K562 (cell line): ENCODE results near the gene LRRC15. TPM values are rescaled to one million over a fixed set of nuclear protein-coding genes. Genes with fewer than 3 reads are reported as not detected.

Experiments used
- ASH1L ChIP-seq: fragments of 450-650 bp; IDR thresholded peaks from 2 replicates; pipeline ENCODE4 v1.6.1; 2018; ENCODE audit warnings: borderline replicate concordance, mild to moderate bottlenecking, low read depth; ENCODE audit not compliant: partially characterized antibody
- CTCF ChIP-seq, 3 experiments: IDR thresholded peaks in 2 of 3; conservative IDR thresholded peaks in 1 of 3; 2 replicates each; pipeline ENCODE4 v1.5.1; 2011 to 2012; ENCODE audit warnings: low read length in 3 of 3, mild to moderate bottlenecking in 3 of 3, control low read depth in 2 of 3, improper control_type of control experiment in 1 of 3, inconsistent platforms in 1 of 3, low read depth in 1 of 3, mixed read lengths in 1 of 3, moderate library complexity in 1 of 3; ENCODE audit not compliant: insufficient read depth in 2 of 3
- E2F3 ChIP-seq: fragments of 250-450 bp; sonication (Bioruptor Pico); IDR thresholded peaks from 2 replicates; pipeline ENCODE4 v1.4.0; 2020; ENCODE audit warnings: mild to moderate bottlenecking
- FOXA1 ChIP-seq: fragments of 450-650 bp; IDR thresholded peaks from 2 replicates; pipeline ENCODE4 v1.6.1; 2016; ENCODE audit warnings: mild to moderate bottlenecking, borderline replicate concordance
- GATAD2B ChIP-seq: fragments of 450-650 bp; IDR thresholded peaks from 2 replicates; pipeline ENCODE4 v1.6.1; 2017; ENCODE audit warnings: mild to moderate bottlenecking, borderline replicate concordance
- GTF2F1 ChIP-seq: IDR thresholded peaks from 2 replicates; pipeline ENCODE4 v1.6.1; 2011; ENCODE audit warnings: low read depth, low read length, improper control_type of control experiment
- HOMEZ ChIP-seq: fragments of 250-450 bp; sonication (Bioruptor Pico); IDR thresholded peaks from 2 replicates; pipeline ENCODE4 v1.4.0; 2020; ENCODE audit warnings: mild to moderate bottlenecking, moderate library complexity
- KAT8 ChIP-seq: fragments of 450-650 bp; IDR thresholded peaks from 2 replicates; pipeline ENCODE4 v1.6.1; 2016; ENCODE audit warnings: low read depth, mild to moderate bottlenecking
- TSHZ1 ChIP-seq: fragments of 250-450 bp; sonication (Bioruptor Pico); IDR thresholded peaks from 2 replicates; pipeline ENCODE4 v1.4.0; 2020; ENCODE audit warnings: mild to moderate bottlenecking, moderate library complexity
- ZNF134 ChIP-seq: fragments of 250-450 bp; sonication (Bioruptor Pico); conservative IDR thresholded peaks from 2 replicates; pipeline ENCODE4 v1.4.0; 2020
- ZNF518B ChIP-seq: fragments of 250-450 bp; sonication (Bioruptor Pico); IDR thresholded peaks from 2 replicates; pipeline ENCODE4 v1.5.0; 2021; ENCODE audit warnings: mild to moderate bottlenecking, moderate library complexity
- polyA plus RNA-seq, 8 experiments: library from polyadenylated mRNA; depleted of rRNA in 4 of 8; stranded (reverse) in 5 of 8; unstranded in 3 of 8; fragments of >200 nt; fragmentation: Nextera tagmentation in 2 of 8; fragmentation: Illumina TruSeq in 1 of 8; extraction: Ambion mirVana in 2 of 8; extraction: Trizol in 1 of 8; gene quantifications; 2 replicates each; pipeline versions ENCODE4 v1.2.1 to v1.2.3, GENCODE V29; 2011 to 2014; ENCODE audit warnings: inconsistent platforms in 1 of 8, missing spikeins in 1 of 8
- total RNA-seq, 7 experiments: library from RNA; depleted of rRNA in 6 of 7; stranded (reverse); fragments of >200 nt in 6 of 7; fragmentation: Illumina TruSeq in 2 of 7; extraction: Trizol in 2 of 7; gene quantifications; 2 replicates each; pipeline versions ENCODE4 v1.2.1 to v1.2.3, GENCODE V29; 2011 to 2021; ENCODE audit warnings: low replicate concordance in 1 of 7

Gene LRRC15
- total and polyA plus RNA-seq, 9 of the 15 experiments (the other 6 are each of a cell fraction or from before 2014, with no cell fraction given), result not detected

- TF ChIP-seq ZNF518B (CRISPR knock-in tag), result no peak
- TF ChIP-seq KAT8, result no peak
- TF ChIP-seq GTF2F1, result 0 out of 2 replicates have a peak, but pooled peaks have one; percentile 31
- TF ChIP-seq TSHZ1 (CRISPR knock-in tag), result no peak
- 0 out of 2 replicates have a peak, but pooled peaks have one; percentile 43 for TF ChIP-seq GATAD2B
- TF ChIP-seq CTCF (IDR thresholded peaks at IDR 0.05 in 2 of 3, conservative IDR thresholded peaks at IDR 0.05 in 1 of 3; ENCODE audit: insufficient read depth in 2 of 3, low read depth in 1 of 3, low read length in 3 of 3), result peak; percentile 87 to 94 (median 92)
- TF ChIP-seq HOMEZ (CRISPR knock-in tag), result no peak
- no peak for TF ChIP-seq FOXA1
- no peak for TF ChIP-seq ASH1L
- no peak for TF ChIP-seq E2F3 (CRISPR knock-in tag)
- TF ChIP-seq ZNF134 (CRISPR knock-in tag), result peak; percentile 52; the same call in 1 of the 2 replicates
Measured at GRCh38 chr3:194315088-194315964, 54.2 kb downstream of the LRRC15 start (continued).
